Thyroid gland (tissue), 4 donors: ENCODE results near the gene GREB1. TPM values are rescaled to one million over a fixed set of nuclear protein-coding genes. Genes with fewer than 3 reads are reported as not detected.

Experiments used
- DNase-seq, 2 donors: peaks; one replicate each; pipeline ENCODE4 v3.0.0-alpha.2; 2019
- H3K27ac ChIP-seq, 3 donors: fragments of 200-600 bp; sonication (generic); 1 replicate in 2 of 3; 2 replicates in 1 of 3; pipeline ENCODE4 v1.5.1; 2016 to 2019; ENCODE audit warnings: mild to moderate bottlenecking in 1 of 3, moderate library complexity in 1 of 3
- H3K27me3 ChIP-seq: fragments of 200-600 bp; sonication (generic); one replicate; pipeline ENCODE4 v1.5.1; 2019
- H3K36me3 ChIP-seq, 2 donors: fragments of 200-600 bp; sonication (generic); one replicate each; pipeline ENCODE4 v1.5.1; 2016 to 2019
- H3K4me1 ChIP-seq, 2 donors: fragments of 200-600 bp; sonication (generic); one replicate each; pipeline ENCODE4 v1.5.1; 2017 to 2019
- H3K4me3 ChIP-seq, 3 donors: fragments of 200-600 bp; sonication (generic); replicated peaks in 1 of 3; 1 replicate in 2 of 3; 2 replicates in 1 of 3; pipeline ENCODE4 v1.5.1; 2016; ENCODE audit warnings: mild to moderate bottlenecking in 1 of 3
- H3K9me3 ChIP-seq: fragments of 200-600 bp; sonication (generic); one replicate; pipeline ENCODE4 v1.5.1; 2017
- CTCF ChIP-seq, 6 experiments: fragments of 200-600 bp in 3 of 6; fragments of 450-650 bp in 3 of 6; sonication (generic) in 3 of 6; IDR thresholded peaks; one replicate each; pipeline ENCODE4 v1.5.1; 2016 to 2019; ENCODE audit warnings: antibody characterized with exemption in 6 of 6, mild to moderate bottlenecking in 2 of 6, inconsistent platforms in 1 of 6, moderate library complexity in 1 of 6
- POLR2A ChIP-seq, 2 donors: fragments of 450-650 bp; IDR thresholded peaks; one replicate each; pipeline ENCODE4 v1.6.1; 2017; ENCODE audit warnings: antibody characterized with exemption in 2 of 2, mild to moderate bottlenecking in 2 of 2, moderate library complexity in 1 of 2
- WGBS, 2 donors: methylation state at CpG; one replicate each; pipeline ENCODE4 v1.1.5; 2017; 5-methylcytosine and 5-hydroxymethylcytosine counted together
- intact Hi-C: fragments of 100-400 bp; cut with DNase I; formaldehyde crosslinking; loops from one replicate; pipeline ENCODE4 v1.15.1; 2023
- total RNA-seq, 4 donors: library from RNA; depleted of rRNA; stranded (reverse); fragments of >200 nt; gene quantifications; one replicate each; pipeline ENCODE4 v1.2.3, GENCODE V29; 2016

GREB1 gene
- total RNA-seq, 4 donors from 2014 or later, result 0.94 to 4.2 (median 2.0) TPM

GRCh38 chr2:11612553-11613215 lies 78.8 kb downstream of the GREB1 start:
- TF ChIP-seq CTCF (IDR thresholded peaks at IDR 0.05) (no peak), POLR2A (IDR thresholded peaks at IDR 0.05) (no peak)
- 92 to 97% methylated on average over 9 to 17 of the region's 20 CpGs for WGBS, 2 donors
- H3K4me3 ChIP-seq, result no peak overlapping the region
- no peaks in the 10 kb centered on the region for H3K9me3 ChIP-seq
- intact Hi-C loops, result no loop called here
- H3K36me3 ChIP-seq, result no peaks in the 10 kb centered on the region
- no peaks in the 10 kb centered on the region for H3K4me1 ChIP-seq
- DNase-seq, result no peak
- no peaks in the 10 kb centered on the region for H3K27me3 ChIP-seq
- no peak overlapping the region for H3K27ac ChIP-seq

GRCh38 chr2:11613297-11613696 lies 79.5 kb downstream of the GREB1 start:
- intact Hi-C loops, result no loop called here
- DNase-seq, result no peak
- H3K4me3 ChIP-seq, result no peak overlapping the region
- TF ChIP-seq POLR2A (IDR thresholded peaks at IDR 0.05) (no peak), CTCF (IDR thresholded peaks at IDR 0.05) (no peak)
- H3K36me3 ChIP-seq, result no peaks in the 10 kb centered on the region
- H3K4me1 ChIP-seq, result no peaks in the 10 kb centered on the region
- H3K27ac ChIP-seq, result no peak overlapping the region
- no peaks in the 10 kb centered on the region for H3K9me3 ChIP-seq
- 87 to 94% methylated on average over 5 of the region's 5 CpGs for WGBS, 2 donors
- H3K27me3 ChIP-seq, result no peaks in the 10 kb centered on the region

GRCh38 chr2:11615209-11615608 lies 81.4 kb downstream of the GREB1 start:
- Histone ChIP-seq H3K9me3 (no peaks in the 10 kb centered on the region), H3K27ac (no peak overlapping the region), H3K27me3 (no peaks in the 10 kb centered on the region), H3K36me3 (no peaks in the 10 kb centered on the region), H3K4me1 (no peaks in the 10 kb centered on the region), H3K4me3 (no peak overlapping the region)
- intact Hi-C loops, result no loop called here
- no peak for TF ChIP-seq CTCF (IDR thresholded peaks at IDR 0.05)
- no peak for TF ChIP-seq POLR2A (IDR thresholded peaks at IDR 0.05)
- WGBS, 2 donors, result 79 to 93% methylated on average over 3 of the region's 3 CpGs
- DNase-seq, result no peak

- Histone ChIP-seq H3K4me3 (no peak overlapping the region), H3K9me3 (no peaks in the 10 kb centered on the region), H3K4me1 (no peaks in the 10 kb centered on the region), H3K36me3 (no peaks in the 10 kb centered on the region), H3K27me3 (no peaks in the 10 kb centered on the region), H3K27ac (no peak overlapping the region)
- WGBS, 2 donors, result 85 to 91% methylated on average over 14 of the region's 14 CpGs
- intact Hi-C loops, result no loop called here
- no peak for DNase-seq
- no peak for TF ChIP-seq CTCF (IDR thresholded peaks at IDR 0.05)
- TF ChIP-seq POLR2A (IDR thresholded peaks at IDR 0.05), result no peak
These were observed 82.3 kb downstream of the GREB1 start for GRCh38 chr2:11616097-11616687.

- no peak overlapping the region for H3K4me3 ChIP-seq
- intact Hi-C loops, result no loop called here
- no peaks in the 10 kb centered on the region for H3K27me3 ChIP-seq
- no peak for DNase-seq
- 84 to 87% methylated on average over 18 to 19 of the region's 19 CpGs for WGBS, 2 donors
- H3K27ac ChIP-seq, result no peak overlapping the region
- TF ChIP-seq CTCF (IDR thresholded peaks at IDR 0.05) (no peak), POLR2A (IDR thresholded peaks at IDR 0.05) (no peak)
- H3K9me3 ChIP-seq, result no peaks in the 10 kb centered on the region
- H3K36me3 ChIP-seq, result no peaks in the 10 kb centered on the region
- H3K4me1 ChIP-seq, result no peaks in the 10 kb centered on the region
These were observed 83.1 kb downstream of the GREB1 start for GRCh38 chr2:11616851-11617415.
